Measurements from ENCODE around the gene RND2.

- TF ChIP-seq, protein P1, sequence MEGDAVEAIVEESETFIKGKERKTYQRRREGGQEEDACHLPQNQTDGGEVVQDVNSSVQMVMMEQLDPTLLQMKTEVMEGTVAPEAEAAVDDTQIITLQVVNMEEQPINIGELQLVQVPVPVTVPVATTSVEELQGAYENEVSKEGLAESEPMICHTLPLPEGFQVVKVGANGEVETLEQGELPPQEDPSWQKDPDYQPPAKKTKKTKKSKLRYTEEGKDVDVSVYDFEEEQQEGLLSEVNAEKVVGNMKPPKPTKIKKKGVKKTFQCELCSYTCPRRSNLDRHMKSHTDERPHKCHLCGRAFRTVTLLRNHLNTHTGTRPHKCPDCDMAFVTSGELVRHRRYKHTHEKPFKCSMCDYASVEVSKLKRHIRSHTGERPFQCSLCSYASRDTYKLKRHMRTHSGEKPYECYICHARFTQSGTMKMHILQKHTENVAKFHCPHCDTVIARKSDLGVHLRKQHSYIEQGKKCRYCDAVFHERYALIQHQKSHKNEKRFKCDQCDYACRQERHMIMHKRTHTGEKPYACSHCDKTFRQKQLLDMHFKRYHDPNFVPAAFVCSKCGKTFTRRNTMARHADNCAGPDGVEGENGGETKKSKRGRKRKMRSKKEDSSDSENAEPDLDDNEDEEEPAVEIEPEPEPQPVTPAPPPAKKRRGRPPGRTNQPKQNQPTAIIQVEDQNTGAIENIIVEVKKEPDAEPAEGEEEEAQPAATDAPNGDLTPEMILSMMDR (conservative IDR thresholded peaks at IDR 0.05 in 1 of 2, IDR thresholded peaks at IDR 0.05 in 1 of 2; ENCODE audit: extremely low read depth in 1 of 2, insufficient read depth in 1 of 2, low read depth in 1 of 2, low read length in 2 of 2): no peak
- no peak for TF ChIP-seq EZH2 (IDR thresholded peaks at IDR 0.05; ENCODE audit: borderline replicate concordance, low read length)
Measured at GRCh38 chr17:43033948-43034881, 9.2 kb downstream of the RND2 start.

Data from mammary epithelial cell (primary cell).